MM.1S (cell line): ENCODE results near the gene ADAR.

Source experiments
- CTCF ChIP-seq: fragments of 300-600 bp; sonication (generic); IDR thresholded peaks from 2 replicates; pipeline ENCODE4 v1.5.1; 2016; ENCODE audit warnings: antibody characterized with exemption, low read length, mixed read lengths
- EZH2phosphoT487 ChIP-seq: fragments of 300-600 bp; sonication (generic); IDR thresholded peaks from 2 replicates; pipeline ENCODE4 v1.6.1; 2018; ENCODE audit warnings: antibody characterized with exemption, low read length

- TF ChIP-seq CTCF, result no peak
- no peak for TF ChIP-seq EZH2phosphoT487
Measured at GRCh38 chr1:154615411-154615810, 7.4 kb upstream of the ADAR start.
